HepG2 (cell line): ENCODE measurements around the gene RYR2. TPM values are rescaled to one million over a fixed set of nuclear protein-coding genes. Genes with fewer than 3 reads are reported as not detected.

Source experiments
- ETS1 ChIP-seq: sonication (generic); formaldehyde crosslinking; IDR thresholded peaks from 2 replicates; pipeline ENCODE4 v1.4.0; 2020; ENCODE audit warnings: missing genetic modification reagents
- HMGXB3 ChIP-seq: sonication (generic); formaldehyde crosslinking; IDR thresholded peaks from 2 replicates; pipeline ENCODE4 v1.4.0; 2020; ENCODE audit warnings: missing genetic modification reagents, borderline replicate concordance
- NPAS2 ChIP-seq: sonication (generic); formaldehyde crosslinking; IDR thresholded peaks from 2 replicates; pipeline ENCODE4 v1.8.0; 2022; ENCODE audit warnings: mild to moderate bottlenecking, missing genetic modification reagents, borderline replicate concordance
- NR2F2 ChIP-seq: IDR thresholded peaks from 2 replicates; pipeline ENCODE4 v1.6.1; 2012; ENCODE audit warnings: low read depth, inconsistent platforms, borderline replicate concordance
- SETDB1 ChIP-seq: sonication (generic); formaldehyde crosslinking; IDR thresholded peaks from 2 replicates; pipeline ENCODE4 v1.5.1; 2020; ENCODE audit warnings: missing genetic modification reagents, mild to moderate bottlenecking, borderline replicate concordance
- SP1 ChIP-seq, 2 experiments: fragments of 450-650 bp in 1 of 2; sonication (generic) in 1 of 2; formaldehyde crosslinking in 1 of 2; IDR thresholded peaks; 2 replicates each; pipeline versions ENCODE4 v1.4.0 to v1.6.1; 2016 to 2020; ENCODE audit warnings: missing genetic modification reagents in 1 of 2
- TEF ChIP-seq: sonication (generic); formaldehyde crosslinking; IDR thresholded peaks from 2 replicates; pipeline ENCODE4 v1.5.0; 2020; ENCODE audit warnings: missing genetic modification reagents
- ZNF317 ChIP-seq: sonication (generic); formaldehyde crosslinking; IDR thresholded peaks from 2 replicates; pipeline ENCODE4 v1.5.0; 2020; ENCODE audit warnings: mild to moderate bottlenecking, missing genetic modification reagents
- polyA plus RNA-seq, 8 experiments: library from polyadenylated mRNA; depleted of rRNA in 3 of 8; stranded (reverse) in 7 of 8; unstranded in 1 of 8; fragments of >200 nt; fragmentation: Illumina TruSeq in 4 of 8; extraction: Trizol in 4 of 8; gene quantifications; 2 replicates each; pipeline versions ENCODE4 v1.2.1 to v1.2.3, GENCODE V29; 2011 to 2016; ENCODE audit warnings: low read depth in 4 of 8, missing spikeins in 1 of 8, mixed read lengths in 1 of 8; ENCODE audit not compliant: insufficient read depth in 1 of 8
- total RNA-seq, 5 experiments: library from RNA; depleted of rRNA; stranded (reverse); fragments of >200 nt; fragmentation: Illumina TruSeq; extraction: Trizol; gene quantifications; 2 replicates each; pipeline ENCODE4 v1.2.3, GENCODE V29; 2016; ENCODE audit warnings: low read depth in 1 of 5

RYR2 gene
- total and polyA plus RNA-seq, 2 of the 13 experiments (the other 11 are each of a cell fraction or from before 2014, with no cell fraction given) = not detected

- TF ChIP-seq HMGXB3 (no peak), TEF (CRISPR knock-in tag) (no peak), SP1 (IDR thresholded peaks at IDR 0.05) (no peak), SP1 (CRISPR knock-in tag; IDR thresholded peaks at IDR 0.05) (no peak), NPAS2 (CRISPR knock-in tag) (no peak), ETS1 (CRISPR knock-in tag) (no peak), NR2F2 (no peak), ZNF317 (CRISPR knock-in tag) (no peak), SETDB1 (CRISPR knock-in tag) (no peak)
These were observed 104.3 kb downstream of the RYR2 start (continued) for GRCh38 chr1:237146241-237146640.
